ENCODE data around the gene ZNF140. TPM values are rescaled to one million over a fixed set of nuclear protein-coding genes. Genes with fewer than 3 reads are reported as not detected.

The ZNF140 gene
- polyA plus RNA-seq, result 10.7 and 21.7 TPM in 2 replicates

DNA sequence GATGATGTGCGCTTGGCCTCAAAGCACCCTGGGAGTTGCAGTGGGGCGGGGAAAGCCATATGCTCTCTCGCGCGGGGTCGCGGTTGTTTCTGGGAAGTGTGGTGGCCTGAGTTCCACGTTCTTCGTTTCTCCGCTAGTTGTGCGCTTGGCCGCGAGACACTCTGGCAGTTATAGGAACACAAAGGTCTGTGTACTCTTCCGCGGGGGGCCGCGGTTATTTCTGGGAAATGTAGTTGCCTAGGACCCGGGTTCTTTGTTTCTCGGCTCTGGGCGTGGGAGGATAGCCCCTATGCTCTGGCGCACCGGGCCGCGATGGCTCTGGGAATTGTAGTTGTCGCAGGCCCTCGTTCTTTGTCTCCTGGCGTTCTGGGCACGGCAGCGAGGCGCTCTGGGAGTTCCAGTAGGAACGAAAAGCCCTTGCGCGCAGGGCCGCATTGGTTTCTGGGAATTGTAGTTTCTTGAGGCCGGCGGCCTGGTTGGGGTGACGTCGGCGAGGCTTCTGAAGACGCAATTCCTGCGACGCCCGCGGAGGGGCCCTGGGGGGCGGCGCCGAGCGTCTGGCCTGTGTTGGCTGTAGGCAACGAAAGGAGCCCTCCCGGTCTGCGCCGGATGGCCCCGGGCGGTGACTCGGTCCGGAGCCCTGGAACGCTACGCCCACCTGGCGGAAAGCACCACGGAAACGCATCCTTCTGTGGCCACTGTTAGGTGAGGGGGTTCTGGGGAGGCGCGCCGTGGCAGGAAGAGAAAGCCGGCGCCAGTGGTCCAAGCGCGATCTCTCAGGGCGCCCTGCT is at the start of gene ZNF140:
Gene ZNF140 (plus strand): TSS at position 556 of the 791 bp plus-strand sequence. CDS start 398 bp downstream, outside the sequence.

DNA sequence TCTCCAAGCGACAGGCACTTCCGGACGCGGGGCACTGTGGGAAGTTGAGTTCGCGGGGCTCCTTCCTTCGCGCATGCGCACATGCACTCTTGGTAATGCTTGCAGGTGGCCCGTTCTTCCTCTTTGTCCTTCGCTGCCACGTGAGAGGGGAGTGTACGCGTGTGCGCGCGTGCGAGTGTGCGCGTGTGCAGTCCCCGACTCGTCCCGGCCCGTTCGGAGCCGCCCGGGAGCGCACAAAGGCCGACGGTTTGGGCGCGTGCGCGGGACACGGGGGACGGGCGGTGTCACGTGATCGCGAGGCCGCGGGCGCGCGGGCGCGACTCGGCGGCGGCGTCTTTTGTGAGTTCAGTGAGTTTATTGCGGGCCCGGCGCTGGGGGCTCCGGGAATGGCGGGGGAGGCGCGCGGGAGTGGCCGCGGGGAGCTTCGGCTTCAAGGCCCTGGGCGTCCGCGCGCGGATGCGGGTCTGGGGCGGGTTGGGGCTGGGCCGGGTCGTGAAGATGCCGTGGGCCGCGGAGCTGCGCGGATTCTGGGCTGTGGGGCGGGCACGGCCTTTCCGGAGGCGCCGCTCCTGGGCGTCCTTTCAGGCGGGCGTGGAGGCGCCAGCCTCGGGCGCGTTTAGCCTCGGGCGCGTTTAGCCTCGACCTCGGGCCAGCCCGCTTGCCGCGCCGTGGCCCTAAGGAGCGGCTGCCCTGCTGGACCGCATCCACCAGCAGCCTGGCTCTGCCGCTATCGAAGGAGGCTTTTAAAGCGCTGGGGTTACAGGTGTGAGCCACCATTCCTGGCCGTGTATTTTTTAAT is 43.3 kb upstream of the ZNF140 start, which contains the start of gene ZNF84:
Gene ZNF84 (plus strand): TSS at position 303 of the 799 bp plus-strand sequence. CDS start 3,959 bp downstream, outside the sequence.

DNA sequence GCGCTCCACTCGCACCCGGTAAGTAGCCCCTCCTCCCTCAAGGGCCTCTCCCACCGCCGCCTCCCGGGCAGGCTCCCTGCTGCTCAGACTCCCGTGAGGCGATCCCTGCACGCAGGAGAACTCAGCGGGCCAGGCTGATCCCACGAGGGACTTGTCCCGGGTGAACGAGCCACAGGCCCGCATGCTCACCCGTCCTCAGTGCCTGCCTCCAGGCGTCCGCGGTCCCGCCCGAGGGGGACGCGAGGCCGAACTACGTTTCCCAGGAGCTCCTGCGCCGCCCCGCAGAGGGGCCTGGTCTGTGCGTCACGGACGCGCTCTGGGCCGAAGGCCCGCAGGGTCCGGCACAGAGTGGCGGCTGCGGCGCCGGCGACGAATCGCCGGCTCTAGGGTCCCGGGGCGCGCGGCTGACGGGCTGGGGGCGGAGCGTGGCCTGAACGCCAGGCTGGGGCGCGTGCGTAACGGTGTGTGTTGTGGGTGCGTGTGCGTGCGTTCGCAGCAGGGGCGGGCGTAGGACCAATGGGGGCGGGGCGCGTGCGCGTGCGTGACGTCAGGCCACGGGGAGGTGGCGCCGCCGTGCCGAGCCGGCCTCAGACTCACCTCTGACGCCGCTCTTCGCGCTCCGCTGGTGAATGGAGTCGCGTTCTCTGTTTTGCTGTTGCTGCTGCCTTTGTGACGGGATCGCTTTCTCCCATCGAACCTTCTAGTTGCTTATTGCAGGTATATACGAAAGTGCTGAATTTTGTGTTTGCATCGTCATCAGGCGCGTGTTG is 49.5 kb downstream of the ZNF140 start, which contains the start of the genes ZNF10 and ZNF891:
Gene ZNF10 (plus strand): TSS at position 590 of the 770 bp plus-strand sequence. CDS start 13,866 bp downstream, outside the sequence.
Gene ZNF891 (minus strand): TSS at position 237 of the 770 bp plus-strand sequence. CDS start 8,356 bp downstream, outside the sequence.

Other genes starting within 250 kb of the ZNF140 start
- 0.45 and 1.7 TPM in 2 replicates for gene CHFR, start 193.3 kb upstream of the ZNF140 start, polyA plus RNA-seq
- 11.2 and 14.6 TPM in 2 replicates for gene ZNF605, start 124.6 kb upstream of the ZNF140 start, polyA plus RNA-seq
- 1.2 and 2.8 TPM in 2 replicates for gene ZNF26, start 94.6 kb upstream of the ZNF140 start, polyA plus RNA-seq
- gene ZNF84, start 43.4 kb upstream of the ZNF140 start, polyA plus RNA-seq, result 16.4 and 31.2 TPM in 2 replicates
- gene ZNF891, start 49.4 kb downstream of the ZNF140 start, polyA plus RNA-seq, result 0.74 and 0.81 TPM in 2 replicates
- gene ZNF10, start 49.7 kb downstream of the ZNF140 start, polyA plus RNA-seq, result 2.7 and 8.2 TPM in 2 replicates
- gene ZNF268, start 100.6 kb downstream of the ZNF140 start, polyA plus RNA-seq, result 8.4 and 9.1 TPM in 2 replicates
- not detected in 2 replicates for gene ANHX, start 155.0 kb downstream of the ZNF140 start, polyA plus RNA-seq

Data from Purkinje cell (primary cell).